ENCODE results near the gene RAB36. TPM values are rescaled to one million over a fixed set of nuclear protein-coding genes. Genes with fewer than 3 reads are reported as not detected.

Gene RAB36
- total and polyA plus RNA-seq, 4 donors = 5.4 to 15.1 (median 13.3) TPM

DNA sequence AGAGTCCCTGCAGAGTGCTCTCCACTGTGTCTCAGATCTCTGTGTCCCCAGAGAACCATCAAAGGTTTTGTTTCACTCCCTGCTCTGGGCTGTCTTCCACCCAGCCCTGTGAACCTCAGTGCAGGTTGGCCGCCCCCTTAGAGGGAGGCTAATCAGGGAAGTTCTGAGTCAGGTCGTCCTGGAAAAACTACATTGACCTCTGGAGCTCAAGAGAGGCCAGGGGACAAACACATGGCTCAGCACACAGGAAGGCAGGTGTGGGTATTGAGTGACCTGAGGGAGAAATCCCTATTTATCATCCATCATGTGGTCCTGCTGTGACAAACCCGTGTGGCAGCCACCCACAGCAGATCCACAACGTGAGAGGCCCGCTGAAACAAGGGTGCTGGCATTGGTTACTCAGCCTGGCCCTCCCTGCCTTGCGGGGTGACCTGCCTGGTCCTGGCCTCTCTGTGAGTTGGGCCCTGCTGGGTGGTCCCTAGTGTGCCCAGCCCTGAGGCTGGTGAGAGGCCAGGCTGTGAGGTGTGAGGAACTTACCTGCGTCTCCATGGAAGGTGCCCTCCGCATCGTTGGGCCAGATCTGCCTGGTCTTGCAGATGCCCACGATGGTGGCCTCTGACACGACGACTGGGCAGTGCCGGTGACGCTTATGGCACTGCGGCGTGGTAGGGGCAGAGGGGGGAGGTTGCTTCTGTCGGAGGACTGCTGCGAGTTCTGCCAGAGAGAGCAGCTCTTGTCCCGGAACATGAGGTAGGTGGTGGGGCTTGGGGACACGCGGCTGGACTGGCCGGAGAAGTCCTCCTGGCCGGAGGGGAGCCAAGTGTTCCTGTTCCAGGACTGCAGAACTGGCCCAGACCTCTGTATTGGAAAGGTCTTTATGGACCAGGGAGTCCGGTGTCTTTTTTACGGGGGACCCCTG, 34.4 kb downstream of the RAB36 start:
- no peaks in the 10 kb centered on the region for H3K27me3 ChIP-seq (ENCODE audit: control insufficient read depth, insufficient read depth, low read length)
- peak overlapping the region; percentile 38 for H3K4me3 ChIP-seq (ENCODE audit: low read depth, low read length)
- H3K9me3 ChIP-seq (ENCODE audit: control insufficient read depth, insufficient read depth, low read length) = no peaks in the 10 kb centered on the region
- peaks cover 49% of the 10 kb centered on the region for H3K4me1 ChIP-seq (ENCODE audit: control insufficient read depth, insufficient read depth, low read length)
- DNase-seq (ENCODE audit: low read depth in 4 of 6, low spot score in 6 of 6) = no peak
- peak overlapping the region; percentile 30 for H3K27ac ChIP-seq (ENCODE audit: low read depth, low read length)
- H3K36me3 ChIP-seq (ENCODE audit: control insufficient read depth, insufficient read depth, low read length) = peaks cover 10% of the 10 kb centered on the region
- WGBS (ENCODE audit: insufficient coverage) = 48% methylated on average over 25 of the region's 25 CpGs

- no peaks in the 10 kb centered on the region for H3K9me3 ChIP-seq (ENCODE audit: control insufficient read depth, insufficient read depth, low read length)
- H3K27ac ChIP-seq (ENCODE audit: low read depth, low read length) = peak within 1 kb of the TSS; percentile 30
- peaks cover 10% of the 10 kb centered on the region for H3K36me3 ChIP-seq (ENCODE audit: control insufficient read depth, insufficient read depth, low read length)
- H3K4me3 ChIP-seq (ENCODE audit: low read depth, low read length) = peak within 1 kb of the TSS; percentile 60
- no peaks in the 10 kb centered on the region for H3K27me3 ChIP-seq (ENCODE audit: control insufficient read depth, insufficient read depth, low read length)
- peaks cover 57% of the 10 kb centered on the region for H3K4me1 ChIP-seq (ENCODE audit: control insufficient read depth, insufficient read depth, low read length)
- DNase-seq (ENCODE audit: low read depth in 4 of 6, low spot score in 6 of 6) = peak in 3 of 6 donors; percentile 52 to 89 (median 89)
- WGBS (ENCODE audit: insufficient coverage) = under 1% methylated on average over 88 of the region's 88 CpGs
Measured at GRCh38 chr22:23180301-23180892, 35.1 kb downstream of the RAB36 start, which contains the start of gene BCR. Gene BCR, plus strand, starts transcription at chr22:23180509. Its CDS starts 452 bp downstream, at chr22:23180961.

DNA sequence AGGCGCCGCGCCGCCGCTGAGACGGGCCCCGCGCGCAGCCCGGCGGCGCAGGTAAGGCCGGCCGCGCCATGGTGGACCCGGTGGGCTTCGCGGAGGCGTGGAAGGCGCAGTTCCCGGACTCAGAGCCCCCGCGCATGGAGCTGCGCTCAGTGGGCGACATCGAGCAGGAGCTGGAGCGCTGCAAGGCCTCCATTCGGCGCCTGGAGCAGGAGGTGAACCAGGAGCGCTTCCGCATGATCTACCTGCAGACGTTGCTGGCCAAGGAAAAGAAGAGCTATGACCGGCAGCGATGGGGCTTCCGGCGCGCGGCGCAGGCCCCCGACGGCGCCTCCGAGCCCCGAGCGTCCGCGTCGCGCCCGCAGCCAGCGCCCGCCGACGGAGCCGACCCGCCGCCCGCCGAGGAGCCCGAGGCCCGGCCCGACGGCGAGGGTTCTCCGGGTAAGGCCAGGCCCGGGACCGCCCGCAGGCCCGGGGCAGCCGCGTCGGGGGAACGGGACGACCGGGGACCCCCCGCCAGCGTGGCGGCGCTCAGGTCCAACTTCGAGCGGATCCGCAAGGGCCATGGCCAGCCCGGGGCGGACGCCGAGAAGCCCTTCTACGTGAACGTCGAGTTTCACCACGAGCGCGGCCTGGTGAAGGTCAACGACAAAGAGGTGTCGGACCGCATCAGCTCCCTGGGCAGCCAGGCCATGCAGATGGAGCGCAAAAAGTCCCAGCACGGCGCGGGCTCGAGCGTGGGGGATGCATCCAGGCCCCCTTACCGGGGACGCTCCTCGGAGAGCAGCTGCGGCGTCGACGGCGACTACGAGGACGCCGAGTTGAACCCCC, 35.8 kb downstream of the RAB36 start:
- 3% methylated on average over 112 of the region's 112 CpGs for WGBS (ENCODE audit: insufficient coverage)
- H3K27ac ChIP-seq (ENCODE audit: low read depth, low read length) = peak overlapping the region; percentile 73
- DNase-seq (ENCODE audit: low read depth in 4 of 6, low spot score in 6 of 6) = peak in 2 of 6 donors; percentile 24 to 64

DNA sequence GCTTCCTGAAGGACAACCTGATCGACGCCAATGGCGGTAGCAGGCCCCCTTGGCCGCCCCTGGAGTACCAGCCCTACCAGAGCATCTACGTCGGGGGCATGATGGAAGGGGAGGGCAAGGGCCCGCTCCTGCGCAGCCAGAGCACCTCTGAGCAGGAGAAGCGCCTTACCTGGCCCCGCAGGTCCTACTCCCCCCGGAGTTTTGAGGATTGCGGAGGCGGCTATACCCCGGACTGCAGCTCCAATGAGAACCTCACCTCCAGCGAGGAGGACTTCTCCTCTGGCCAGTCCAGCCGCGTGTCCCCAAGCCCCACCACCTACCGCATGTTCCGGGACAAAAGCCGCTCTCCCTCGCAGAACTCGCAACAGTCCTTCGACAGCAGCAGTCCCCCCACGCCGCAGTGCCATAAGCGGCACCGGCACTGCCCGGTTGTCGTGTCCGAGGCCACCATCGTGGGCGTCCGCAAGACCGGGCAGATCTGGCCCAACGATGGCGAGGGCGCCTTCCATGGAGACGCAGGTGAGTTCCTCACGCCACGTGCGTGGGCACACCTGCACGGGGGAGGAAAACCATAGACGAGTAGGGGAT, 36.5 kb downstream of the RAB36 start:
- Histone ChIP-seq H3K4me3 (ENCODE audit: low read depth, low read length) (peak overlapping the region; percentile 51), H3K27me3 (ENCODE audit: control insufficient read depth, insufficient read depth, low read length) (no peaks in the 10 kb centered on the region), H3K4me1 (ENCODE audit: control insufficient read depth, insufficient read depth, low read length) (peaks cover 64% of the 10 kb centered on the region), H3K27ac (ENCODE audit: low read depth, low read length) (peak overlapping the region; percentile 73), H3K36me3 (ENCODE audit: control insufficient read depth, insufficient read depth, low read length) (peaks cover 10% of the 10 kb centered on the region), H3K9me3 (ENCODE audit: control insufficient read depth, insufficient read depth, low read length) (no peaks in the 10 kb centered on the region)
- DNase-seq (ENCODE audit: low read depth in 4 of 6, low spot score in 6 of 6) = no peak
- WGBS (ENCODE audit: insufficient coverage) = 25% methylated on average over 42 of the region's 43 CpGs

More for the DNA sequence above, 35.8 kb downstream of the RAB36 start:
- H3K27me3 ChIP-seq (ENCODE audit: control insufficient read depth, insufficient read depth, low read length) = no peaks in the 10 kb centered on the region
- H3K36me3 ChIP-seq (ENCODE audit: control insufficient read depth, insufficient read depth, low read length) = peaks cover 10% of the 10 kb centered on the region
- H3K9me3 ChIP-seq (ENCODE audit: control insufficient read depth, insufficient read depth, low read length) = no peaks in the 10 kb centered on the region
- H3K4me3 ChIP-seq (ENCODE audit: low read depth, low read length) = peak overlapping the region; percentile 60
- peaks cover 64% of the 10 kb centered on the region for H3K4me1 ChIP-seq (ENCODE audit: control insufficient read depth, insufficient read depth, low read length)

GRCh38 chr22:23182309-23183060, 37.2 kb downstream of the RAB36 start:
- DNase-seq (ENCODE audit: low read depth in 4 of 6, low spot score in 6 of 6) = peak in 2 of 6 donors; percentile 51 to 70
- Histone ChIP-seq H3K4me3 (ENCODE audit: low read depth, low read length) (peak overlapping the region; percentile 51), H3K36me3 (ENCODE audit: control insufficient read depth, insufficient read depth, low read length) (peaks cover 10% of the 10 kb centered on the region), H3K27ac (ENCODE audit: low read depth, low read length) (peak overlapping the region; percentile 73), H3K27me3 (ENCODE audit: control insufficient read depth, insufficient read depth, low read length) (no peaks in the 10 kb centered on the region), H3K9me3 (ENCODE audit: control insufficient read depth, insufficient read depth, low read length) (no peaks in the 10 kb centered on the region), H3K4me1 (ENCODE audit: control insufficient read depth, insufficient read depth, low read length) (peaks cover 64% of the 10 kb centered on the region)
- 15% methylated on average over 9 of the region's 12 CpGs for WGBS (ENCODE audit: insufficient coverage)

GRCh38 chr22:23183061-23183698, 37.9 kb downstream of the RAB36 start:
- 3% methylated on average over 11 of the region's 11 CpGs for WGBS (ENCODE audit: insufficient coverage)

GRCh38 chr22:23184100-23184763, 39.0 kb downstream of the RAB36 start:
- H3K4me1 ChIP-seq (ENCODE audit: control insufficient read depth, insufficient read depth, low read length) = peaks cover 63% of the 10 kb centered on the region
- H3K9me3 ChIP-seq (ENCODE audit: control insufficient read depth, insufficient read depth, low read length) = no peaks in the 10 kb centered on the region
- no peak for DNase-seq (ENCODE audit: low read depth in 4 of 6, low spot score in 6 of 6)
- no CpG with 5 or more reads among the region's 3 CpGs for WGBS (ENCODE audit: insufficient coverage)
- peaks cover 13% of the 10 kb centered on the region for H3K36me3 ChIP-seq (ENCODE audit: control insufficient read depth, insufficient read depth, low read length)
- peak overlapping the region; percentile 52 for H3K27ac ChIP-seq (ENCODE audit: low read depth, low read length)
- H3K4me3 ChIP-seq (ENCODE audit: low read depth, low read length) = no peak overlapping the region
- no peaks in the 10 kb centered on the region for H3K27me3 ChIP-seq (ENCODE audit: control insufficient read depth, insufficient read depth, low read length)

More at GRCh38 chr22:23183061-23183698, 37.9 kb downstream of the RAB36 start:
- peaks cover 13% of the 10 kb centered on the region for H3K36me3 ChIP-seq (ENCODE audit: control insufficient read depth, insufficient read depth, low read length)
- DNase-seq (ENCODE audit: low read depth in 4 of 6, low spot score in 6 of 6) = peak in 3 of 6 donors; percentile 73 to 90 (median 86)
- peak overlapping the region; percentile 73 for H3K27ac ChIP-seq (ENCODE audit: low read depth, low read length)
- H3K9me3 ChIP-seq (ENCODE audit: control insufficient read depth, insufficient read depth, low read length) = no peaks in the 10 kb centered on the region
- H3K4me3 ChIP-seq (ENCODE audit: low read depth, low read length) = peak overlapping the region; percentile 51
- H3K4me1 ChIP-seq (ENCODE audit: control insufficient read depth, insufficient read depth, low read length) = peaks cover 69% of the 10 kb centered on the region
- H3K27me3 ChIP-seq (ENCODE audit: control insufficient read depth, insufficient read depth, low read length) = no peaks in the 10 kb centered on the region

DNA sequence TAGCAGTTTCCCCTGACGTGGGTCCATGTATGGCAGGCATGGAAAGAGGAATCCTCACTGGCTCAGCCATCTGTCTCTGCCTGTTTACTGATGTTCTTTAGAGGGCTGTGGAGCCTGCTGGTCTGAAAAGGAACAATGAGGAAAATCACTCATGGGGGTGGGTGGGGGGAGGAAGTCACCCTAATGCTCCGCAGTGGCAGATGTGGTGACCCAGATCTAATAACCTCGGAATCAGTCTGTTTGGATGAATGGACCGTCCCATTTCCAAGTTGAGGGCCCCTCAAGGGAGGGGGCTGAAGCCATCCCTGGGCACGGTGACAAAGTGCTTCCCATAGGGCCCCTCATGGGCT, 39.5 kb downstream of the RAB36 start:
- peaks cover 13% of the 10 kb centered on the region for H3K36me3 ChIP-seq (ENCODE audit: control insufficient read depth, insufficient read depth, low read length)
- peaks cover 58% of the 10 kb centered on the region for H3K4me1 ChIP-seq (ENCODE audit: control insufficient read depth, insufficient read depth, low read length)
- H3K9me3 ChIP-seq (ENCODE audit: control insufficient read depth, insufficient read depth, low read length) = no peaks in the 10 kb centered on the region
- H3K27ac ChIP-seq (ENCODE audit: low read depth, low read length) = no peak overlapping the region
- 25% methylated on average over 5 of the region's 5 CpGs for WGBS (ENCODE audit: insufficient coverage)
- H3K27me3 ChIP-seq (ENCODE audit: control insufficient read depth, insufficient read depth, low read length) = no peaks in the 10 kb centered on the region
- peak in 1 of 6 donors; percentile 43 for DNase-seq (ENCODE audit: low read depth in 4 of 6, low spot score in 6 of 6)
- no peak overlapping the region for H3K4me3 ChIP-seq (ENCODE audit: low read depth, low read length)
